Measurements from ENCODE around the gene NCKAP5L.

The NCKAP5L gene

GRCh38 chr12:49805409-49805808, 22.8 kb downstream of the NCKAP5L start:
- Histone ChIP-seq H3K4me3 (no peak overlapping the region), H3K27ac (no peak overlapping the region)
- TF ChIP-seq, protein P1, sequence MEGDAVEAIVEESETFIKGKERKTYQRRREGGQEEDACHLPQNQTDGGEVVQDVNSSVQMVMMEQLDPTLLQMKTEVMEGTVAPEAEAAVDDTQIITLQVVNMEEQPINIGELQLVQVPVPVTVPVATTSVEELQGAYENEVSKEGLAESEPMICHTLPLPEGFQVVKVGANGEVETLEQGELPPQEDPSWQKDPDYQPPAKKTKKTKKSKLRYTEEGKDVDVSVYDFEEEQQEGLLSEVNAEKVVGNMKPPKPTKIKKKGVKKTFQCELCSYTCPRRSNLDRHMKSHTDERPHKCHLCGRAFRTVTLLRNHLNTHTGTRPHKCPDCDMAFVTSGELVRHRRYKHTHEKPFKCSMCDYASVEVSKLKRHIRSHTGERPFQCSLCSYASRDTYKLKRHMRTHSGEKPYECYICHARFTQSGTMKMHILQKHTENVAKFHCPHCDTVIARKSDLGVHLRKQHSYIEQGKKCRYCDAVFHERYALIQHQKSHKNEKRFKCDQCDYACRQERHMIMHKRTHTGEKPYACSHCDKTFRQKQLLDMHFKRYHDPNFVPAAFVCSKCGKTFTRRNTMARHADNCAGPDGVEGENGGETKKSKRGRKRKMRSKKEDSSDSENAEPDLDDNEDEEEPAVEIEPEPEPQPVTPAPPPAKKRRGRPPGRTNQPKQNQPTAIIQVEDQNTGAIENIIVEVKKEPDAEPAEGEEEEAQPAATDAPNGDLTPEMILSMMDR (IDR thresholded peaks at IDR 0.05): no peak
- DNase-seq (ENCODE audit: low spot score): no peak

DNA sequence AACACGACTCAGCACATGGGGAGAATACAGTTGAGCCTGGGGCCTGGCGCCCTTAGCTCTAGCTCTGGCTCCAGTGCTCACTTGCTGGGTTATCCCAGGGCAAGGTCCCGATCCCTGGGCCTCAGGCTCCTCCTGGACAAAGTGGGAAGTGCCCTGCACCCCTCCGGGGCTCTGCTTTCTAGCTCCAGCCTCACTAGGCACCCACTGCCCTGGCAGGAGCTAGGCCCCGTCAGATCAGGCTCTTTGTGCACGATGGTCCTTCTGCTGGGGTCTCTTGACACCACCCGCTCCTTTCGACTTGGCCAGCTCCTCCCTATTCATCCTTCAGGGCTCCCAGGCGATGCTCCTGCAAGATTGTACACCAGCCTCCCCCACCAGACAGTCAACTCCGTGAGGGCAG, 23.4 kb downstream of the NCKAP5L start:
- no peak overlapping the region for H3K4me3 ChIP-seq
- TF ChIP-seq, protein P1 (IDR thresholded peaks at IDR 0.05): no peak
- no peak overlapping the region for H3K27ac ChIP-seq
- DNase-seq (ENCODE audit: low spot score): no peak

DNA sequence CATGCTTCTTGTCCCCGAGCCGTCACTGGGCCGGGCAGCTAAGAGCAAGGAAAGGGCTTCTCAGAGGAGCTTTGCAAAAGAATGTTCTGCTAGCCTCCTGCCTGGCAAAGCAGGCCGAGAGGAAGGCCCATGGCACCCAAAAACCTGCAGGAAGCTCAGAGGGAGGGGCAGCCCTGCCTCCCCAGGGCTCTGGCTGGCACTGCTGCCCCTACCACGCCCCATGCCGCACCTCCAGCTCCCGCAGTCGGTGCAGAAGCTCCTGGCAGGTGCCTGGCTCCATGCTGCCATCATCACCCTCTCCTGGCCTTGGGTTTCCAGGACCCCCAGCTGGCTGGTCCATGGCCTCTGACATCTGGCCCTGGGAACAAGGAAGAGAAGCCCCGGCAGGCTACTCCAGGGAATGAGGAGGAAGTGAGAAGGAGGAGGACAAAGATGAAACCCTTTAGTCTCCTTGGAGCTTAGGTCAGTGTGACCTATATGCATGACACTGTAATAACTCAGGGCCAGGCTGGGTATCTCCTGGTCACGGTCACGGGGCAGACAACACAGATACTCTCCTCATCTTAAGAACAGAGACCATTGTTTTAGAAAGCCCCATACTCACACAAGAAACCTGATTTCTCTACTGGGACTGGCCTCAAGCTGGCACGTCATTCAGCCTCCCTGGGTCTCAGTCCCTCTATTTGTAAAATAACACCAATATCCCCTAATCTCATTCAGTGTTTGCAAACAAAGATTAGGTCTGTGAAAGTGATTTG, 24.3 kb downstream of the NCKAP5L start:
- TF ChIP-seq, protein P1 (IDR thresholded peaks at IDR 0.05): no peak
- no peak for DNase-seq (ENCODE audit: low spot score)
- no peak overlapping the region for H3K27ac ChIP-seq

GRCh38 chr12:49801141-49802063, 26.8 kb downstream of the NCKAP5L start:
- Histone ChIP-seq H3K4me3 (no peak overlapping the region), H3K27ac (peak overlapping the region in 1 of 2 donors; percentile 49)
- TF ChIP-seq, protein P1 (IDR thresholded peaks at IDR 0.05): no peak
- DNase-seq (ENCODE audit: low spot score): no peak

More for the DNA sequence above, 24.3 kb downstream of the NCKAP5L start:
- H3K4me3 ChIP-seq: no peak overlapping the region

DNA sequence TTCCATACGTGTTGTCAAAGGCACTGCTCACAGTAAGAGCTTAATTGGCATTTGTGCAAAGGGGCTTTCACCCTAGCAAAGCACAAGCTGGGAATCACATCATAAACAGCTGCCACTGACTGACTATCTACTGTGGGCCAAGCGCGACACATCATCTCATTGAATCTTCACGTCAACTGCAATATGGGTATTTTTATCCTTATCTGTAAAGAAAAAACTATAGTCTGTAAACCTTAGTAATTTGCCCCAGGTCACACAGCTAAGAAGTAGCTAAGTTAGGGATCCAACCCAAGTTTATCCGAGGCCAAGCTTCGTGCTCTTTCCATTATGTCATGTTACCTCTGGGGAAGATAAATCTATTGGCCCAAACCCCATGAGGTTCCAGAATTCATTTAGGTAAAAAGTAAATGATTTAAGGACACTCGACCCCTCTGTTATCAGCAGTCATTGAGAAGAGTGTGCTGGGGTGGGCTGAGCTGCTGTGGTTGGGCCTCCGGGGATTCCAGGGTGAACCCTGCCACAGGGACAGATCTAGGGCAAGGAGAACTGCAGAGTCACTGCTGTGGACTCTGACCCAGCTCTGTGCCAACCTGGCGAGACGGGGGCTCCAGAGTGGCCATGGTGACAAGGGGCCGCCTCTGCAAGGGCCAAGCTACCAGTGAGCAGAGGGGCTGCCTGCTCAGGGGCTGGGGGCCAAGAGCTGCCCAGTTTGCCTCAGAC, 27.6 kb downstream of the NCKAP5L start:
- DNase-seq (ENCODE audit: low spot score): no peak
- Histone ChIP-seq H3K27ac (peak overlapping the region in 1 of 2 donors; percentile 49), H3K4me3 (no peak overlapping the region)
- TF ChIP-seq, protein P1 (IDR thresholded peaks at IDR 0.05): no peak

GRCh38 chr12:49798934-49799333, 29.3 kb downstream of the NCKAP5L start:
- Histone ChIP-seq H3K4me3 (no peak overlapping the region), H3K27ac (no peak overlapping the region)
- TF ChIP-seq, protein P1 (IDR thresholded peaks at IDR 0.05): no peak
- DNase-seq (ENCODE audit: low spot score): no peak
